ENCODE measurements around the gene NUTM2F. TPM values are rescaled to one million over a fixed set of nuclear protein-coding genes. Genes with fewer than 3 reads are reported as not detected.
"Not testable (repeated sequence)": the region's sequence is repeated elsewhere in the genome, so short reads cannot be mapped to it uniquely, and the experiment has no call there.

The NUTM2F gene
- total RNA-seq, 1 donor from 2014 or later, result not detected

DNA sequence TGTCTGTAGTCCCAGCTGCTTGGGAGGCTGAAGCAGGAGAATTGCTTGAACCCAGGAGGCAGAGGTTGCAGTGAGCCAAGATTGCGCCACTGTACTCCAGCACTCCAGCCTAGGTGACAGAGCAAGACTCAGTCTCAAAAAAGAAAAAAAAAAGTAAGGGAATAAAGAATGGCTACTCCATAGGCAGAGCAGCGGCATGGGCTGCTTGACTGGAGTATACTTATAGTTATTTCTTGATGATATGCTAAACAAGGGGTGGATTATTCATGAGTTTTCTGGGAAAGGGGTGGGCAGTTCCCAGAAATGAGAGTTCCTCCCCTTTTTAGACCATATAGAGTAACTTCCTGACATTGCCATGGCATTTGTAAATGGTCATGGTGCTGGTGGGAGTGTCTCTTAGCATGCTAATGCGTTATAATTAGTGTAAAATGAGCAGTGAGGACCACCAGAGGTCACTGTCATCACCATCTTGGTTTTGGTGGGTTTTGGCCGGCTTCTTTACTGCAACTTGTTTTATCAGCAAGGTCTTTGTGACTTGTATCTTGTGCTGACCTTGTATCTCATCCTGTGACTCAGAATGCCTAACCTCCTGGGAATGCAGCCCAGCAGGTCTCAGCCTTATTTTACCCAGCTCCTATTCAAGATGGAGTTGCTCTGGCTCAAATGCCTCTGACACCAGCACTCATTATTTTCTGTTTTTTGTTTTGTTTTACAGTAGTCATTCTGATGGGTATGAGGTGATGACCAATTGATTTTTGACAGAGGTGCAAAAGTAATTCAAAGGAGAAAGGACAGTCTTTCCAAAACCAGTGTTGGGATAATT is 23.7 kb upstream of the NUTM2F start:
- H3K4me2 ChIP-seq; DNase-seq (ENCODE audit: low spot score); H2AFZ ChIP-seq (replicated peaks); H3K36me3 ChIP-seq; H4K20me1 ChIP-seq (ENCODE audit: low read depth); H3K4me3 ChIP-seq; H3K79me2 ChIP-seq (ENCODE audit: low read depth); H3K27me3 Mint-ChIP-seq (ENCODE audit: insufficient read depth, low read depth); H3K4me1 ChIP-seq; H3K9ac ChIP-seq; H3K36me3 Mint-ChIP-seq; H3F3A ChIP-seq (ENCODE audit: low read depth); H3K27ac ChIP-seq; H3K27me3 ChIP-seq; H3K9me3 Mint-ChIP-seq; H3K4me1 Mint-ChIP-seq; H3K4me3 Mint-ChIP-seq; H3K27ac Mint-ChIP-seq; H3K9me3 ChIP-seq (ENCODE audit: low read depth): not testable (repeated sequence)

DNA sequence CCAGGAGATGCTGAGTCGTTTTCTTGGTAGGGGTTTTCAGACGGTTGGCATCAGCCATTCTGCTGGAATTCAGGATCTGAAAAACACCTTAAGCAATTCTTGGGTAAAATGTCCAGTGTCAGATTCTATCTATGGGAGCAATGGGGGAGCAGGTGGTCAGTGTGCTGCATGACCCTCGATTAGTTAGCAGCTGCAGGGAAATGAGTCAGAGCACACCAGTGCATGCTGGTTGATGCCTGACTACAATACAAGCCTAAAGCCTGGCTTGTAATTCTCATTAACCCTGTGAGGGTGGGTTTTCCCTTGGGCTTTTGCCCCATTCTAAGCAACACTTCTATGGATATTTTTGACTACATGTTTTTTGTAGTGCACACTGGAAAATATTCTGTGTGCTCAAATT is 20.3 kb upstream of the NUTM2F start:
- not testable (repeated sequence) for DNase-seq (ENCODE audit: low spot score); H3K4me3 ChIP-seq; H3K4me2 ChIP-seq; H3K4me3 Mint-ChIP-seq; H3K79me2 ChIP-seq (ENCODE audit: low read depth); H4K20me1 ChIP-seq (ENCODE audit: low read depth); H3K27me3 Mint-ChIP-seq (ENCODE audit: insufficient read depth, low read depth); H3K9ac ChIP-seq; H3K36me3 ChIP-seq; H3K27ac ChIP-seq; H3K4me1 ChIP-seq; H3F3A ChIP-seq (ENCODE audit: low read depth); H3K27ac Mint-ChIP-seq; H2AFZ ChIP-seq (replicated peaks); H3K4me1 Mint-ChIP-seq; H3K9me3 ChIP-seq (ENCODE audit: low read depth); H3K9me3 Mint-ChIP-seq; H3K36me3 Mint-ChIP-seq; H3K27me3 ChIP-seq

DNA sequence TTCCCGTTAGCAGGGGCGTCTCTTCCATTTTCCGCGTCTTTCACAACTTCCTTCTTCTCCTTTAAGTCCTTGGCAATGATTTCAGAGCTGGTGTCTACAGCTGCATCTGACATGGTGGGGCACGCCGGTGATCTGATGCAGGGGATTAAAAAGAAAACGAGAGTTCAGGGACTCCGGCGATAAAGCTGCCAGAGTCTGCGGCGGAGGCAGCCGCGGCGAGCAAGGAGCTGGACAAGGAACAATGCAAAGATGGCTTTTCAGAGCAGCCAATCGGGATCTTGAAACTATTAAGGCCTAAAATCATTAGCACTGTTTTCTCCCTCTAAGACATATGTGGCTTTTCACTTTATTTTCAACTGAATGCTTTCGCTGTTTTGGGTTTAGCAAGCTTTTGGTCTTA is 19.0 kb upstream of the NUTM2F start:
- H3K9ac ChIP-seq; H3K36me3 ChIP-seq; H3K4me1 Mint-ChIP-seq; H3K27ac ChIP-seq; H3K9me3 ChIP-seq (ENCODE audit: low read depth); H3K9me3 Mint-ChIP-seq; H3F3A ChIP-seq (ENCODE audit: low read depth); DNase-seq (ENCODE audit: low spot score); H3K36me3 Mint-ChIP-seq; H3K79me2 ChIP-seq (ENCODE audit: low read depth); H4K20me1 ChIP-seq (ENCODE audit: low read depth); H3K27me3 ChIP-seq; H2AFZ ChIP-seq (replicated peaks); H3K4me1 ChIP-seq; H3K4me3 ChIP-seq; H3K4me3 Mint-ChIP-seq; H3K27me3 Mint-ChIP-seq (ENCODE audit: insufficient read depth, low read depth); H3K4me2 ChIP-seq; H3K27ac Mint-ChIP-seq: not testable (repeated sequence)

DNA sequence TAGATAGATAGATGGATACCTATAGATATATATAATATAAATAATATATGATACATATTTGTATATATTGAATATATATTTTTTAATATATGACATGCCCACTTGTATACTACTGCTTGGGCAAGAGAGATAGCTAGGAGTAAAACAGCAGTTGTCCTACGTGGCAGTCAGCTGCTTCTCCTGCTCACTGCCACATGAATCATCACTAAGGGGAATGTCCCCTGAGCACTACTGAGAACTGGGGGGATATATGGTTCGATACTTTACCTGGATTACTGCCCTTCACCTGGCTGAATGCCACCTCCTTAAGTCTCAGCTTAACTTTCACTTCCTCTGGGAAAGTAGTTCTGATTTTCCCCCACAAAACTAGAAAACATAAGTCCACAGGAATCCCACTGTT is 13.3 kb upstream of the NUTM2F start:
- not testable (repeated sequence) for H3K27me3 ChIP-seq; H3K27me3 Mint-ChIP-seq (ENCODE audit: insufficient read depth, low read depth); DNase-seq (ENCODE audit: low spot score); H3K4me3 ChIP-seq; H3K9me3 ChIP-seq (ENCODE audit: low read depth); H3K79me2 ChIP-seq (ENCODE audit: low read depth); H3K4me3 Mint-ChIP-seq; H2AFZ ChIP-seq (replicated peaks); H3K4me1 ChIP-seq; H3K36me3 ChIP-seq; H3K36me3 Mint-ChIP-seq; H3K27ac ChIP-seq; H3K27ac Mint-ChIP-seq; H3F3A ChIP-seq (ENCODE audit: low read depth); H4K20me1 ChIP-seq (ENCODE audit: low read depth); H3K9me3 Mint-ChIP-seq; H3K4me1 Mint-ChIP-seq; H3K9ac ChIP-seq; H3K4me2 ChIP-seq

DNA sequence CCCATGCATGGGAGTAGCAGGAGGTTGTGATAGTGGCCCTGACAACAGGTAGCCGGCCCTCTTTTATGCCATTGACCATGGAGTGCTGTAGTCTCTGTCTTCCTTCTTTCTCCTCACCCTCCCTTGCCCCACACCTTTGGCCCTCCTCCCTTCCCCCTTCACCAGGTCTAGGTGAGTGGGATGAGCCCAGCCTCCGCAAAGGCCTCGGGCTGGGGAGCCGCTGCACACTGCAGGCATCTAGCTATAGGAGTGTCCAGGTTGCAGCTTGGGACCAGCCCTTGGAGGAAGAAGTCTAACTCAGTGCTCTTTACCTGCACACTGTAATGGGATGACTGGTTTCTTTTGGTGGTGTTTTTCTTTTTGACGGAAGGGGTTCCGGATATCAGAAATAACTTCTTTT is 12.3 kb upstream of the NUTM2F start:
- H3K27ac Mint-ChIP-seq, result not testable (repeated sequence)

DNA sequence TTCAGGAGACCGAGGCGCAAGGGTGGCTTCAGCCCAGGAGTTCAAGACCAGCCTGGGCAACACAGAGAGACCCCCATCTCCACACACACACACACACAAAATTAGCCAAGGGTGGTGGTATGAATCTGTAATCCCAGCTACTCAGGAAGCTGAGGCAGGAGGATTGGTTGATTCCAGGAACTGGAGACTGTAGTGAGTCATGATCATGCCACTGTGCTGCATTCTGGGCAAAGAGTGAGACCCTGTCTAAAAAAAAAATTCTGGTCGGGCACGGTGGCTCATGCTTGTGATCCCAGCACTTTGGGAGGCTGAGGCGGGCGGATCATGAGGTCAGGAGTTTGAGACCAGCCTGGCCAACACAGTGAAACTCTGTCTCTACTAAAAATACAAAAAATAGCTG is 11.2 kb upstream of the NUTM2F start:
- H3K4me1 Mint-ChIP-seq; H3F3A ChIP-seq (ENCODE audit: low read depth); H3K4me3 Mint-ChIP-seq; H3K4me2 ChIP-seq; H3K36me3 ChIP-seq; H2AFZ ChIP-seq (replicated peaks); H3K9me3 Mint-ChIP-seq; H3K4me1 ChIP-seq; H3K9me3 ChIP-seq (ENCODE audit: low read depth); H3K9ac ChIP-seq; DNase-seq (ENCODE audit: low spot score); H3K4me3 ChIP-seq; H3K27me3 Mint-ChIP-seq (ENCODE audit: insufficient read depth, low read depth); H4K20me1 ChIP-seq (ENCODE audit: low read depth); H3K27ac ChIP-seq; H3K36me3 Mint-ChIP-seq; H3K79me2 ChIP-seq (ENCODE audit: low read depth); H3K27ac Mint-ChIP-seq; H3K27me3 ChIP-seq: not testable (repeated sequence)

More for the DNA sequence above, 12.3 kb upstream of the NUTM2F start:
- H3K4me1 Mint-ChIP-seq; H3K9ac ChIP-seq; H3K9me3 Mint-ChIP-seq; H3K4me1 ChIP-seq; H3F3A ChIP-seq (ENCODE audit: low read depth); H3K79me2 ChIP-seq (ENCODE audit: low read depth); H3K36me3 ChIP-seq; H4K20me1 ChIP-seq (ENCODE audit: low read depth); H3K9me3 ChIP-seq (ENCODE audit: low read depth); H3K27me3 ChIP-seq; H3K4me3 ChIP-seq; H3K27me3 Mint-ChIP-seq (ENCODE audit: insufficient read depth, low read depth); H2AFZ ChIP-seq (replicated peaks); H3K4me3 Mint-ChIP-seq; DNase-seq (ENCODE audit: low spot score); H3K36me3 Mint-ChIP-seq; H3K27ac ChIP-seq; H3K4me2 ChIP-seq: not testable (repeated sequence)

DNA sequence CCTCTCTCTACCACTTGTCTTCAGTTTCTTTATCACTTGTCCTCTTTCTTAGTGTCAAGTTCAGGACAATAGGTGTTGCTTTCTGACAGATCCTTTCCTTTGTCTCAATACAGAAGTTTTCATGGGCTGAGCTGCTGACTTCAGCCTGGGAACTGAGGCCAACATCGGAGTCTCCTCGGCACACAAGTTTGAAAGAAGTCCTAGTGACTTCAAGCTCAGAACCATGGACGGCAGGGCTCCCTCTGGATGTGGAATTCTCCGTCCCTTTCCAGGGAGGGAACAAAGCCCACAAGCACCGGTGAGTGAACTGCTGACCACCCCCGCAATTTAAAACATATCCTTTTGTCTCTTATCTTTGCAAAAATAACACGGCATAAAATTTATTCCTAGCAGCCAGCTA is 10.3 kb upstream of the NUTM2F start:
- H3K4me3 ChIP-seq; H3K9me3 ChIP-seq (ENCODE audit: low read depth); H3K4me1 ChIP-seq; H3K4me3 Mint-ChIP-seq; H3K27ac ChIP-seq; H3K4me1 Mint-ChIP-seq; H4K20me1 ChIP-seq (ENCODE audit: low read depth); H2AFZ ChIP-seq (replicated peaks); H3K36me3 ChIP-seq; H3K27me3 Mint-ChIP-seq (ENCODE audit: insufficient read depth, low read depth); H3F3A ChIP-seq (ENCODE audit: low read depth); H3K9ac ChIP-seq; H3K27ac Mint-ChIP-seq; H3K27me3 ChIP-seq; H3K4me2 ChIP-seq; DNase-seq (ENCODE audit: low spot score); H3K79me2 ChIP-seq (ENCODE audit: low read depth); H3K36me3 Mint-ChIP-seq; H3K9me3 Mint-ChIP-seq: not testable (repeated sequence)

DNA sequence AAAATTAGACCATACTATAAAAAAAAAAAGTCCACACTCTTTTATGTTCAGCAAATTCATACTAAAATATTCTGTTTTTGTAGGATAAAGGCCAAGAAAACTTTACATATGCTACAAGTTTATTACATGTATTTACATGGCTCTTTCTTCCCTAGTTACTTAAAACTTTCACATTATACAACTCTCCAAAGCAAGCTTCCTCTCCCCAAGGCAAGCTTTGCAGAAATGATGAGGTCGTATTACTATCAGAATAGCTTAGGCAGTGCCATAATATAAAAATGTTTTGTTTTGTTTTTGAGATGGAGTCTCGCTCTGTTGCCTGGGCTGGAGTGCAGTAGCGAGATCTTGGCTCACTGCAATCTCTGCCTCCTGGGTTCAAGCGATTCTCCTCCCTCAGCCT is 8.0 kb upstream of the NUTM2F start:
- not testable (repeated sequence) for H4K20me1 ChIP-seq (ENCODE audit: low read depth); H3K36me3 Mint-ChIP-seq; H3K27ac Mint-ChIP-seq

More for the DNA sequence above, 8.0 kb upstream of the NUTM2F start:
- not testable (repeated sequence) for H3K27me3 ChIP-seq; H3K4me1 ChIP-seq; H3K36me3 ChIP-seq; H3K4me3 Mint-ChIP-seq; H3K4me1 Mint-ChIP-seq; H3F3A ChIP-seq (ENCODE audit: low read depth); H3K79me2 ChIP-seq (ENCODE audit: low read depth); H3K9me3 ChIP-seq (ENCODE audit: low read depth); H3K4me3 ChIP-seq; H3K9ac ChIP-seq; H2AFZ ChIP-seq (replicated peaks); H3K27ac ChIP-seq; DNase-seq (ENCODE audit: low spot score); H3K9me3 Mint-ChIP-seq; H3K27me3 Mint-ChIP-seq (ENCODE audit: insufficient read depth, low read depth); H3K4me2 ChIP-seq

Data from neural progenitor cell (in vitro differentiated cells).